HT1080 (cell line): ENCODE results near the gene UTP25. TPM values are rescaled to one million over a fixed set of nuclear protein-coding genes. Genes with fewer than 3 reads are reported as not detected.
A peak's percentile ranks its signal among the peaks of the same experiment; 100 is the strongest.
"Not testable (repeated sequence)": the region's sequence is repeated elsewhere in the genome, so short reads cannot be mapped to it uniquely, and the experiment has no call there.

Experiments
- DNase-seq: peaks from one replicate; pipeline ENCODE4 v3.0.0-alpha.2; 2015; ENCODE audit warnings: low read depth
- total RNA-seq: library from RNA; depleted of rRNA; stranded (reverse); fragments of >200 nt; shearing (Covaris generic); gene quantifications from 2 replicates; pipeline ENCODE4 v1.2.3, GENCODE V29; 2014

Gene UTP25
- total RNA-seq, 1 experiment from 2014 or later = 12.4 TPM

DNA sequence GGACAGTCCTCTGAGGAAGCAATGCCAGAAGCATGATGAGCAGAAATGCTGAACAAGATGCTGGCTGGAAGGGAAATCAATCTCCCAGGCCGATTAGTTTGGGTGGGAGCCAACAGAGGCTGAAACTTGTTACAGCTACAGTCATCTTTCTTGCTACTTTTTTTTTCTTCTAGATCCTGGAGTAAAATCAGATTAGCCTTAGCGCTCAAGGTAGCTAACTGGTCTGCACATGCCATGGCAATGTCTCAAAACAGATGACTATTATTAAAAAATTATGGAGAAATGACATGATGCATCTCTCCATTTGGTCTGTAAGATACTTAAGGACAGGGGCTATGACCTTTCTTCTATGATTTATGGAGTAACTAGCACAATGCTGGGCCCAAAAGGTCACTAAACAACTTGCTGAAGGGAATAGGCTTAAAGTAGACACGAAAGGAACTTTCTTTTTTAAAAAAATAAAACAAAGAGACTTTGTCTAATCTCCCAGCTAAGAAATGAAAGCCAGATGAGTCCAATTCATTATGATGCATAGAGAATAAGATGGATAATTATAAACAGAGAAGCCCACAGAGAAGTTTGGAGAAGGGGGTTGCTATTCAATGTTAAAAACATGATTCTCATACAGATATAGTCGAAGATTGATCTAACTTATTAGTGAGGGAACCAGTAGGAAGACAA, 42.5 kb downstream of the UTP25 start:
- DNase-seq = no peak

DNA sequence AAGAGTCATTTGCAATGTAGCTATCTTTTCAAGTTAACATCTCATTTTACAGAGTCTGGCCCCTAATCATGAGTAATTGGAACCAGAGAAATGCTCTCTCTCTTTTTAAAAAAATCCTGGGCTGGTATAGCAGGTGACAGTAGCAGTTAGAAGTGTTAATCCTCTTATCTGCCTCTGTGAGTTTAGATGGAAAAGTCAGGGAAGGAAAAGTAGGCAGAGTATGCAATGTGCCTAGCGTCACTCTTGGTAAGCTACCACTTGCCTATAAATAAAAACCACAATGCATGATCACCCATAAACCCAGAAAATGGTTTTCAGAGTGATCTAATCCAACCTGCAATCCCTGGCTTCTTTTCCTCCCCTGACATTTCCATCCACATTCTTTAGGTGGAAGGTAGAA, 43.2 kb downstream of the UTP25 start:
- no peak for DNase-seq

DNA sequence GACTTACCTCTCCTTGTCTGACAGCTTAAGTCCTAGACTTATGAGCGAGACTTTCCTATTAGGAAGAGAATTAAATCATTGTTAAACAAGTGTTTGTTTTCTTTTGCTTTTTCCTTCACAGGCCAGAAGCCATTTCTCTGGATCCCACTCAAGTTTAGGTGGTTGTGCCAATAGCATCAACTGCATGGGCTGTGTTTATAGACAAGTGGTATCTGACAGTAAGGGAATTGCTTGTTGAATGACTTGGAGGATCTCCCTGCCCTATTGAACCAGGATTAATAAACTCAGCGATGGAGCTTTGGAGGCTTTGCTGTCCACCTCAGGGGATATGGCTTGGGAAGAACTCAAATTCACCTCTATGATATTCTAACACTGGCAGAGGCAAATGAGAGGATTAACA, 43.7 kb downstream of the UTP25 start:
- no peak for DNase-seq

GRCh38 chr1:209873067-209873799, 45.5 kb downstream of the UTP25 start:
- DNase-seq = peak; percentile 88

- DNase-seq = peak; percentile 77
Observed at GRCh38 chr1:209875515-209875914, 47.7 kb downstream of the UTP25 start.

- no peak for DNase-seq
Observed at GRCh38 chr1:209876078-209876800, 48.5 kb downstream of the UTP25 start.

GRCh38 chr1:209877087-209877764, 49.5 kb downstream of the UTP25 start:
- no peak for DNase-seq

DNA sequence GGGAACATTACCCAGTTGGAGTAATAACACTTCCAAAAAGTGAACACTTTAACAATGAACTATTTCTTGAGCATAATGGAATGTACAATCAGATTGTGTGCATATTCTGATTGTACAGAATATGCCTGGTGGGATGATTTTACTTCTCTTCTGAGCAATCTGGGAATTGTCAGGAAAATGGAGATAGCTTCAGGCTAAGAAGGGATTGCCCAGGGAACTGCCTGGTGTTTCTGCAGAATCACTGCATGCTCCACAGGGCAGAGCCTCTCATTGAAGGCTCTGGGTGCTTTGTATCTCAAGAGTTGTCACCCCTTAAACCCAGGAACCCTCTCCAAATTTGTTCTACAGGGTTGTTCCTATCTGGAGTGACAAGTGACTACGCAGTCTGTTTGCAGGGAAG, 51.2 kb downstream of the UTP25 start:
- DNase-seq = no peak

DNA sequence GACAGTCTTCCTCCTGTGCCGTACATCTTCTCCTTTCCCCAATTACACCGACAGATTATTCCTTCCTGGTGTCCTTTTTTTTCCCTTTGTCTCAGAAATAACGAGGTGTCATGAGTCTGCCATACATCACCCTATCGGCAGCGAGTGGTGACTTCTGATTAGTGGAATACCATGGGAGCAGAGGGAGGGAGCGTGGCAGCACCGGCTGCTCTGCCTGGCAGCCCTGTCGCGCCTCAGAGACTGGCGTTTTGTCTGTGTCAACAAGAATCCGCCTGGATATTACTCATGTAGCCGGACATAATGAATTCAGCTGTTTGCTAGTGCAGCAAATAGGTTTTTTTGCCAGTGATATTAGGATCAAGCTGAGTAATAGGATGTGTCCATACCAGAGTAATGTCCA, 51.8 kb downstream of the UTP25 start:
- peak; percentile 58 for DNase-seq

GRCh38 chr1:209880031-209880430, 52.3 kb downstream of the UTP25 start:
- DNase-seq = no peak

DNA sequence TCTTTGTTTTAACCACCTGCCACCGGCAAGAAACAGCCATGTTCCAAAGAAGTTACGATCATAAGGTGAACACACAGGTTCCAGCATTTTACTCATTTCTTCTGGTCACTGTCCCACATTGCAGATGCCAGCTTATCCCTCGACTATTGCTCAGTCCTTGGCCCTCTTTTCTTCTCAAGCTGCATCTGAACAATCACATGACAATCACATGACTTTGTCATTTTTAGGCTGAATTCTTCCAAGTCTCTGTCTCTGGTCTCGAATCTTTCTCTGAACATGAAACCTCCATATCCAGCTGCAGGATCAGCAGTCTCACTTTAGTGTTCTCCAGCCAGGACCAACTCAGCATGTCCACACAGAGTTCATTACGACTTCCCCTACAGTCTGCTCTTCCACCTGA, 53.8 kb downstream of the UTP25 start:
- DNase-seq = no peak

DNA sequence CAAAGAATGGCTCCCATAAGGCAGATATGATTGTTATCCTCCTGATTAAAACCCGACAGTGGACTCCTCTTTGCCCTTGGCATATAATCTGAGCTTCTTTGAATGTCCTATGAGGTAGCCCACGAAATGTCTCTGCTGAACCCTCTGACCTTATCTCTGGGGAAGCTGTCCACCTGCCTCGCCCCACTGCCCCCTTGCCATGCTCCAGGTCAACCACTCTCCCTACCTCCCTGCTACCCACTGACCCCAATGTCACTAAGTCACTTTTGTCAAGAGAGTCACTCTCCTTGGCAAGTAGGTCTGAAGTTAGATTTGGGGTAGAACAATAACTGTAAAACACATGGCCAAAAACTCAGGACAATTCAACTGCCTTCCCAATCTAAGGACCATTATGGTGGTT, 54.5 kb downstream of the UTP25 start:
- no peak for DNase-seq

DNA sequence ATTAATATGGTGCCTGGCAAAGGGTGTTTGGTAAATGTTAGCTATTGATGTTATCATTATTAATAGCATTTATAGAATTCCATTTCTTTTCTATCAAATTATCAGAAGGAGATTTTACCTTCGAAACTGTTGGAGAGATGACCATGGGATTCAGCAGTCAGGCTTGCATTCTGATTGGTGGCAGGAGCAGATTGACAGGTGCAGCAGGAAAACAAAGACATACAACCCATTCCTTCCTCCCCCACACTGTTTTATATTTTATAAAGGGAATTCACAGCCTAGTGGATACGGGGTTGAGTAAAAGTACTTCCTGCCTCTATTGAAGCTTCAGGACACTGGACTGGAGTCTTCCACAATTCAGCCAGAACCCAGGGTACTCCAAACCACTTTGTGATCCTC, 55.2 kb downstream of the UTP25 start:
- no peak for DNase-seq

GRCh38 chr1:209883341-209883971, 55.7 kb downstream of the UTP25 start:
- peak; percentile 69 for DNase-seq

DNA sequence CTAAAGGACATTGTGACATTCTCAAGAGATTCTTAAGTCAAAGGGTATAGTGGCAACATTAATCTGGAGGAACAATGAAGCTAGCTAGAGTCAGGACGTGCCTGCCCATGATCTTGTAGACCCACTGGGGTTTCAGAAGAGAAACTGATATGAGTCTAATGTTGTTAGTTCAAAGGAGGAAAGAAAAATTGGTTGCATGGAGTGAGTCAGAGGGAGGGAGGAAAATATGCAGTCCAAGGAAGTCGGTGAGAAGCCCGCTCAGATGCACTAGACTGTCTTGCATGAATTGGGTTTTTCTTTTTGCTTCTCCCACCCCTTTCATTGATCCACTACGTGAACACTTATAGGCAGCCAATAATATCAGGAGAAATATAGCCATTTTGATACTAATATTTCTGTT, 56.5 kb downstream of the UTP25 start:
- peak; percentile 84 for DNase-seq

GRCh38 chr1:209884665-209885117, 56.9 kb downstream of the UTP25 start:
- peak; percentile 99 for DNase-seq

DNA sequence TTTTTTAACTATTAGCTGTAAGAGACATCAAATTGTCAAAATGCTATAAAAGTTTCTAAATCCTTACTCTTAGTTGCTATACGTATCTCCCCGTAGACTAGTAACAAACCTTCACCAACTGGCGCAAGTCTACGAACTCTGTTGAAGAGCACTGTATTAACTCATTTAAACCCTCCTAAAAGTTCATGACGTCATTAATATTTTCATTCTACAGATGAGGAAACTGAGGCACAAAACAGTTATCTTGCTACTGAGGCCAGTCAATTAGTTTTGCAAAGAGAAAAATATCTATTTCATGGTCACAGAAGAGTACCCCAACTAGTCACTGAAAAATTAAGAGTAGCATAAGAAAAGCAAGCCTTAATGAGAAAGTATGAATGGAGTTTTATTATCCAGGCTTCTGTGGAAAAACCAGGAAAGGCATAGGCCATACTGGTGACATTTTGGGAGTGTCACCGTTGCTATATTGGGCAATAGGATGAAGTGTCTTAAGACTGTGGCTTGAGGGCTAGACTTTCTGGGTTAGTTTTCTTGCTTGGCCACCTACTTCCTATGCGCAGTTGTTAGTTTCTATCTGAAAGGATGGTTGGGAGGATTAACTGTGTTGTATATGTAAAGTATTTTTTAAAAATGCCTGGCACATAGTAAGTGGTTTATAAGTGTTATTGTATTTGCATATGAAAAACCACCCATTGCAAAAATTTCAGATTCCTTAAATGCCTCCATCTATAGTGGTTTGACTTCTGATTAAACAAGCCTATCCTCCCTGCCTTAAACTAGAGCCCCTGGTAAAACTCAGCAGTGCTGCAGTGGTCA, 57.8 kb downstream of the UTP25 start:
- no peak for DNase-seq

DNA sequence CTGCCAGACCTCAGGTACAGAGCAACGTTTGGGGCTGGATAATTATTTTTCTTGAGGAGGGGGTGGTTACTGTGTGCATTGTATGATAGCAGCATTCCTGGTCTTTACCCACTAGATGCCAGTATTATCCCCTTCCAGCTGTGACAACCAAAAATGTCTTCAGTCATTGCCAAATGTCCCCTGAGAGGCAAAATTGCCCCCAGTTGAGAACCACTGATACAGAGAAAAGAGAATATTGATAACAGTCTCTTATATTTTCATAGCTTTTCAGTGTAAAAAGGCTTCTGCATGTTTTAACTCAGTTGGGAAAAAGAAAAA, 58.4 kb downstream of the UTP25 start:
- DNase-seq = peak; percentile 52

DNA sequence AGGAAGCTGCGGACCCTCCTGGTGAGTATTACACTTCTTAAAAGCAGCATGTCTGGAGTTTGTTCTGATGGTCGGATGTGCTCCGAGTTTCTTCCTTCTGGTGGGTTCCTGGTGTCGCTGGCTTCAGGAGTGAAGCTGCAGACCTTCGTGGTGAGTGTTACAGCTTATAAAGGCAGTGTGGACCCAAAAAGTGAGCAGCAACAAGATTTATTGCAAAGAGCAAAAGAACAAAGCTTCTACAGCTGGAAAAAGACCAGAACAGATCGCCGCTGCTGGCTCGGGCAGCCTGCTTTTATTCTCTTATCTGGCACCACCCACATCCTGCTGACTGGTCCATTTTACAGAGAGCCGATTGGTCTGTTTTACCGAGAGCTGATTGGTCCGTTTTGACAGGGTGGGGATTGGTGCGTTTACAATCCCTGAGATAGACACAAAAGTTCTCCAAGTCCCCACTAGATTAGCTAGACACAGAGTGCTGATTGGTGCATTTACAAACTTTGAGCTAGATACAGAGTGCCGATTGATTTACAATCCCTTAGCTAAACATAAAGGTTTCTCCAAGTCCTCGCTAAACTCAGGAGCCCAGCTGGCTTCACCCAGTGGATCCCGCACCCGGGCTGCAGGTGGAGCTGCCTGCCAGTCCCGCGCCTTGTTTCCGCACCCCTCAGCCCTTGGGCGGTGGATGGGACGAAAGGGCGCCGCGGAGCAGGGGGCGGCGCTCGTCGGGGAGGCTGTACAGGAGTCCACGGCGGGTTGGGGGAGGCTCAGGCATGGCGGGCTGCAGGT, 60.7 kb downstream of the UTP25 start:
- not testable (repeated sequence) for DNase-seq

DNA sequence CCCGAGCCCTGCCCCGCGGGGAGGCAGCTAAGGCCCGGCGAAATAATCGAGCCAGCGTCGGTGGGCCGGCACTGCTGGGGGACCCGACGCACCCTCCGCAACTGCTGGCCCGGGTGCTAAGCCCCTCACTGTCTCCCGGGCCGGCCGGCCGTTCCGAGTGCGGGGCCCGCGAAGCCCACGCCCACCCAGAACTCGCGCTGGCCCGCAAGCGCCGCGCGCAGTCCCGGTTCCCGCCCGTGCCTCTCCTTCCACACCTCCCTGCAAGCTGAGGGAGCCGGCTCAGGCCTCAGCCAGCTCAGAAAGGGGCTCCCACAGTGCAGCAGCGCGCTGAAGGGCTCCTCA, 61.3 kb downstream of the UTP25 start:
- DNase-seq = no peak
